ENCODE measurements around the gene STEAP1.

Gene STEAP1

GRCh38 chr7:90152642-90153253 lies 1.5 kb upstream of the STEAP1 start:
- peak; percentile 75 for TF ChIP-seq CTCF (conservative IDR thresholded peaks at IDR 0.05)
- H3K27ac ChIP-seq = peak overlapping the region; percentile 98

DNA sequence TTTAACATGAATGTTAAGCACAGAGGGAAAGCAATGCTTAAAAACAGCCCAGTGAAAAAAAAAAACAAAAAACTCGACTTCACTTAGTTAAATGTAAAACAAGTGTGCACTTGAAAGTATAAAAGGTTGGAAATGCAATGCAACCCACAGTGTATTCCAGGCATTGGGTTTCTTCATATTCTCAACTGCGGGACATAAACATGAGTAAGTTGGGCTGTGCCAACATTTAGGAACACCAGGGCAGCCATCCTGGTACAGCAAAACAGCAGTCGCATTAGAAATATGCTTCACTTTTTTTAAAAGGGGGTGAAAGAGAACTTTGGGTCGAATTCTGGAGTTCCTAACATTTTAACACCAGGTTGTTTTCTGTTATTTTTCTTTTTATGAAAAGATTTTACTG lies 937 bp downstream of the STEAP1 start:
- peak overlapping the region; percentile 98 for H3K27ac ChIP-seq

GRCh38 chr7:90157331-90157730 lies 3.1 kb downstream of the STEAP1 start:
- H3K27ac ChIP-seq = peak overlapping the region; percentile 98

More for the DNA sequence above, 937 bp downstream of the STEAP1 start:
- TF ChIP-seq CTCF (conservative IDR thresholded peaks at IDR 0.05) = no peak

- H3K27ac ChIP-seq = peak overlapping the region; percentile 98
Measured at GRCh38 chr7:90157761-90158350, 3.6 kb downstream of the STEAP1 start.

DNA sequence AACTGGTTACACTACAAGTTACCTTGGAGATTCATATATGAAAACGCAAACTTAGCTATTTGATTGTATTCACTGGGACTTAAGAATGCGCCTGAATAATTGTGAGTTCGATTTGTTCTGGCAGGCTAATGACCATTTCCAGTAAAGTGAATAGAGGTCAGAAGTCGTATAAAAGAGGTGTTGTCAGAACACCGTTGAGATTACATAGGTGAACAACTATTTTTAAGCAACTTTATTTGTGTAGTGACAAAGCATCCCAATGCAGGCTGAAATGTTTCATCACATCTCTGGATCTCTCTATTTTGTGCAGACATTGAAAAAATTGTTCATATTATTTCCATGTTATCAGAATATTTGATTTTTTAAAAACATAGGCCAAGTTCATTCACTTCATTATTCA lies 9.3 kb downstream of the STEAP1 start:
- peak overlapping the region; percentile 44; the same call in 1 of the 2 replicates for H3K27ac ChIP-seq

GRCh38 chr7:90165724-90166123 lies 11.5 kb downstream of the STEAP1 start:
- H3K27ac ChIP-seq = peak overlapping the region; percentile 44
- TF ChIP-seq CTCF (conservative IDR thresholded peaks at IDR 0.05) = peak; percentile 23; the same call in 1 of the 2 replicates

More for the DNA sequence above, 9.3 kb downstream of the STEAP1 start:
- TF ChIP-seq CTCF (conservative IDR thresholded peaks at IDR 0.05) = no peak

DNA sequence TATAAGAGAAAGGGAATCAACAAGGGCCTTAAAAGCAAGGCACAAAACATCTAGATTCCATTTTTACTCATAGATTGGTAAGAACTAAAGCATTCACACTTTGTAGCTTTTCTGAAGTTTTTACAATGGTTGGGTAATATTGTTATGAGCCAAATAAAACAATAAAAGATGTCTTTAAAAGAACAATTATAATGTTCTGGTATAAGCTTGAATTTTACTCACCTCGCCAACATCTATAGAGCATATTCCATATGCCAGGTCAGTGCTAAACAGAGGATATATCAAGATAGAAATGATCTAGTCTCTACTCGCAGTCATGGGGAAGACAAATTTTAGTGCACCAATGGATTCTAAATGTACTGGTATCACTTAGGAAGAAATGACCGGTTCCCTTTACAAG lies 11.9 kb downstream of the STEAP1 start:
- peak overlapping the region; percentile 44 for H3K27ac ChIP-seq
- no peak for TF ChIP-seq CTCF (conservative IDR thresholded peaks at IDR 0.05)

DNA sequence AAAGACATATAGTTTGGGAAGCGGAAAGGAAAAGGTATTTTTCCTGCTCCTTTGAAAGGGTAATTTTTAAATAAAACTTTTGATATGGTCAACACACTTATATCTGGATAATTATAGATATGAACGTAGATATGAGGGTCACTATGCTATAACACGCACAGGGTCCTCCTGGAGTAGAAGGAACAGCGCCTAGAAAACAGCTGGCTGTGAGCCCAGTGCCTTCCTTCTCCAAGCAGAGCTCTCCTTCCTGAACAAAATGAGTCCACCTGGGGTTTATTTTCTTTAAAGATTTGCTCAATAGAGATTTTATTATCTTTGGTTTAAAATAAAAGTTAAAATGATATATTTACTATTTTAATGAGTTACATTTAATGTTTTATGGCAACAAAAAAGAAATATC lies 13.1 kb downstream of the STEAP1 start:
- peak overlapping the region; percentile 44 for H3K27ac ChIP-seq
- no peak for TF ChIP-seq CTCF (conservative IDR thresholded peaks at IDR 0.05)
